ENCODE results near the gene ATP2B2. TPM values are rescaled to one million over a fixed set of nuclear protein-coding genes. Genes with fewer than 3 reads are reported as not detected.

Gene ATP2B2
- 0.15 TPM for polyA plus RNA-seq (2013, experiment 1 of 2)
- polyA plus RNA-seq (2013, experiment 2 of 2), result 0.17 TPM

GRCh38 chr3:10505050-10505790, at the start of gene ATP2B2:
ATP2B2 (minus strand) TSS chr3:10505586; CDS start chr3:10449543, 56,043 bp downstream.
- Histone ChIP-seq H3K9ac (ENCODE audit: low read depth, low read length, poor library complexity) (peak within 1 kb of the TSS; percentile 81), H3K18ac (ENCODE audit: low read length) (peak within 1 kb of the TSS; percentile 90), H4K8ac (ENCODE audit: low read depth, low read length) (peak within 1 kb of the TSS; percentile 65), H2BK15ac (ENCODE audit: low read length) (peak within 1 kb of the TSS; percentile 85), H4K91ac (ENCODE audit: low read depth, low read length, poor library complexity) (no peak within 1 kb of the TSS), H3K27me3 (ENCODE audit: control insufficient read depth in 3 of 3, insufficient read depth in 3 of 3, low read depth in 1 of 3, low read length in 3 of 3) (peaks cover 0 to 80% (median 16%) of the 10 kb centered on the region in 3 experiments), H2AFZ (ENCODE audit: low read length) (peak within 1 kb of the TSS; percentile 72), H3K4ac (ENCODE audit: low read length) (no peak within 1 kb of the TSS), H2BK5ac (ENCODE audit: low read length) (peak within 1 kb of the TSS; percentile 87), H2BK12ac (ENCODE audit: low read length) (peak within 1 kb of the TSS; percentile 90), H3K9me3 (replicated peaks in 1 of 2; ENCODE audit: control insufficient read depth in 2 of 2, insufficient read depth in 1 of 2, low read depth in 1 of 2, low read length in 2 of 2) (peaks cover 0 to 2% of the 10 kb centered on the region in 2 donors), H3K4me3 (ENCODE audit: low read length in 2 of 2) (no peak within 1 kb of the TSS), H2BK120ac (ENCODE audit: low read depth, low read length) (peak within 1 kb of the TSS; percentile 41), H3K79me1 (ENCODE audit: low read depth, low read length) (no peaks in the 10 kb centered on the region), H3K14ac (ENCODE audit: low read length) (peak within 1 kb of the TSS; percentile 84), H3K23ac (ENCODE audit: low read depth, low read length, poor library complexity) (peak within 1 kb of the TSS; percentile 65), H3K4me2 (ENCODE audit: insufficient read depth, low read length, poor library complexity, severe bottlenecking) (peak within 1 kb of the TSS; percentile 33), H2AK5ac (ENCODE audit: low read depth, low read length) (peak within 1 kb of the TSS; percentile 97), H3K4me1 (ENCODE audit: control insufficient read depth in 2 of 2, insufficient read depth in 1 of 2, low read depth in 1 of 2, low read length in 2 of 2) (peaks cover 0 to 14% of the 10 kb centered on the region in 2 donors), H3K27ac (replicated peaks; ENCODE audit: low read length) (no peak within 1 kb of the TSS), H3K36me3 (replicated peaks in 1 of 2; ENCODE audit: control insufficient read depth in 2 of 2, insufficient read depth in 2 of 2, low read length in 2 of 2) (no peaks in the 10 kb centered on the region)
- no CpG with 5 or more reads among the region's 42 CpGs for WGBS, 2 donors (ENCODE audit: extremely low coverage in 2 of 2, insufficient read length in 2 of 2, insufficient replicate concordance in 1 of 2)
- peak; percentile 24 for DNase-seq (ENCODE audit: low spot score)

- Histone ChIP-seq H2BK5ac (ENCODE audit: low read length) (peak overlapping the region; percentile 11), H4K8ac (ENCODE audit: low read depth, low read length) (no peak overlapping the region), H3K36me3 (replicated peaks in 1 of 2; ENCODE audit: control insufficient read depth in 2 of 2, insufficient read depth in 2 of 2, low read length in 2 of 2) (no peaks in the 10 kb centered on the region), H3K4me2 (ENCODE audit: insufficient read depth, low read length, poor library complexity, severe bottlenecking) (no peak overlapping the region), H2BK120ac (ENCODE audit: low read depth, low read length) (peak overlapping the region; percentile 29), H3K27ac (replicated peaks; ENCODE audit: low read length) (peak overlapping the region; percentile 87), H2BK15ac (ENCODE audit: low read length) (no peak overlapping the region), H3K14ac (ENCODE audit: low read length) (no peak overlapping the region), H3K18ac (ENCODE audit: low read length) (peak overlapping the region; percentile 82), H3K4ac (ENCODE audit: low read length) (no peak overlapping the region), H3K23ac (ENCODE audit: low read depth, low read length, poor library complexity) (no peak overlapping the region), H3K27me3 (ENCODE audit: control insufficient read depth in 3 of 3, insufficient read depth in 3 of 3, low read depth in 1 of 3, low read length in 3 of 3) (peaks cover 0 to 4% (median 0%) of the 10 kb centered on the region in 3 experiments), H3K4me1 (ENCODE audit: control insufficient read depth in 2 of 2, insufficient read depth in 1 of 2, low read depth in 1 of 2, low read length in 2 of 2) (peaks cover 12 to 31% of the 10 kb centered on the region in 2 donors), H2BK12ac (ENCODE audit: low read length) (peak overlapping the region; percentile 35), H2AFZ (ENCODE audit: low read length) (no peak overlapping the region), H3K79me1 (ENCODE audit: low read depth, low read length) (no peaks in the 10 kb centered on the region), H3K4me3 (ENCODE audit: low read length in 2 of 2) (no peak overlapping the region), H3K9me3 (replicated peaks in 1 of 2; ENCODE audit: control insufficient read depth in 2 of 2, insufficient read depth in 1 of 2, low read depth in 1 of 2, low read length in 2 of 2) (peaks cover 0 to 2% of the 10 kb centered on the region in 2 donors), H3K9ac (ENCODE audit: low read depth, low read length, poor library complexity) (no peak overlapping the region), H2AK5ac (ENCODE audit: low read depth, low read length) (peak overlapping the region; percentile 7), H4K91ac (ENCODE audit: low read depth, low read length, poor library complexity) (no peak overlapping the region)
- WGBS, 2 donors (ENCODE audit: extremely low coverage in 2 of 2, insufficient read length in 2 of 2, insufficient replicate concordance in 1 of 2), result no CpG with 5 or more reads among the region's 1 CpG
- DNase-seq (ENCODE audit: low spot score), result no peak
These were observed 49.4 kb upstream of the ATP2B2 start for GRCh38 chr3:10554746-10555145.

DNA sequence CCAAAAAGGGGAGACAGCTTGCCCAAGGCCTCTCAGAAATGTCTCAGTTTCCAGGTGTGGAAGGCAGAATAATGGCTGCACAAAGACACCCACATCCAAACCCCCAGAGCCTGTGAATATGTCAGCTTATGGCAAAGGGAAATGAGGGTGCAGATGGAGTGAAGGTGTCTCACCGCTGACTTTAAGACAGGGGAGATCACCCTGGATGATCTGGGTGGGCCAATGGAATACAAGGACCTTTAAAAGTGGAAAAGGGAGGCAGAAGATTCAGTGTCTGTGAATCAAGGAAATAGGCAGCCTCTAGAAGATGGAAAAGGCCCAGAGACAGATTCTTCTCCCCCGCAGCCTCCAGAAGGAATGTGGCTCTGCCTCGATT, 48.8 kb upstream of the ATP2B2 start:
- H3K27me3 ChIP-seq (ENCODE audit: control insufficient read depth in 3 of 3, insufficient read depth in 3 of 3, low read depth in 1 of 3, low read length in 3 of 3), result peaks cover 0 to 4% (median 0%) of the 10 kb centered on the region in 3 experiments
- DNase-seq (ENCODE audit: low spot score), result no peak
- H2AK5ac ChIP-seq (ENCODE audit: low read depth, low read length), result no peak overlapping the region
- H2BK15ac ChIP-seq (ENCODE audit: low read length), result no peak overlapping the region
- no peak overlapping the region for H4K8ac ChIP-seq (ENCODE audit: low read depth, low read length)
- H2AFZ ChIP-seq (ENCODE audit: low read length), result peak overlapping the region; percentile 32
- peaks cover 12 to 31% of the 10 kb centered on the region in 2 donors for H3K4me1 ChIP-seq (ENCODE audit: control insufficient read depth in 2 of 2, insufficient read depth in 1 of 2, low read depth in 1 of 2, low read length in 2 of 2)
- H2BK120ac ChIP-seq (ENCODE audit: low read depth, low read length), result peak overlapping the region; percentile 18
- H2BK5ac ChIP-seq (ENCODE audit: low read length), result peak overlapping the region; percentile 11
- no peak overlapping the region for H3K9ac ChIP-seq (ENCODE audit: low read depth, low read length, poor library complexity)
- no peak overlapping the region for H4K91ac ChIP-seq (ENCODE audit: low read depth, low read length, poor library complexity)
- no peak overlapping the region for H3K14ac ChIP-seq (ENCODE audit: low read length)
- H3K36me3 ChIP-seq (replicated peaks in 1 of 2; ENCODE audit: control insufficient read depth in 2 of 2, insufficient read depth in 2 of 2, low read length in 2 of 2), result no peaks in the 10 kb centered on the region
- no peak overlapping the region for H3K4ac ChIP-seq (ENCODE audit: low read length)
- H3K4me2 ChIP-seq (ENCODE audit: insufficient read depth, low read length, poor library complexity, severe bottlenecking), result no peak overlapping the region
- no peak overlapping the region for H3K23ac ChIP-seq (ENCODE audit: low read depth, low read length, poor library complexity)
- H2BK12ac ChIP-seq (ENCODE audit: low read length), result no peak overlapping the region
- H3K79me1 ChIP-seq (ENCODE audit: low read depth, low read length), result no peaks in the 10 kb centered on the region
- H3K4me3 ChIP-seq (ENCODE audit: low read length in 2 of 2), result no peak overlapping the region
- H3K9me3 ChIP-seq (replicated peaks in 1 of 2; ENCODE audit: control insufficient read depth in 2 of 2, insufficient read depth in 1 of 2, low read depth in 1 of 2, low read length in 2 of 2), result peaks cover 0 to 2% of the 10 kb centered on the region in 2 donors
- H3K18ac ChIP-seq (ENCODE audit: low read length), result no peak overlapping the region
- no CpG with 5 or more reads among the region's 3 CpGs for WGBS, 2 donors (ENCODE audit: extremely low coverage in 2 of 2, insufficient read length in 2 of 2, insufficient replicate concordance in 1 of 2)
- peak overlapping the region; percentile 87 for H3K27ac ChIP-seq (replicated peaks; ENCODE audit: low read length)

- H3K9ac ChIP-seq (ENCODE audit: low read depth, low read length, poor library complexity), result no peak overlapping the region
- no peak overlapping the region for H4K8ac ChIP-seq (ENCODE audit: low read depth, low read length)
- H3K27me3 ChIP-seq (ENCODE audit: control insufficient read depth in 3 of 3, insufficient read depth in 3 of 3, low read depth in 1 of 3, low read length in 3 of 3), result peaks cover 0 to 4% (median 0%) of the 10 kb centered on the region in 3 experiments
- no peak overlapping the region for H3K18ac ChIP-seq (ENCODE audit: low read length)
- no peak overlapping the region for H4K91ac ChIP-seq (ENCODE audit: low read depth, low read length, poor library complexity)
- peak; percentile 97 for DNase-seq (ENCODE audit: low spot score)
- no peaks in the 10 kb centered on the region for H3K36me3 ChIP-seq (replicated peaks in 1 of 2; ENCODE audit: control insufficient read depth in 2 of 2, insufficient read depth in 2 of 2, low read length in 2 of 2)
- no peak overlapping the region for H2BK12ac ChIP-seq (ENCODE audit: low read length)
- H3K23ac ChIP-seq (ENCODE audit: low read depth, low read length, poor library complexity), result no peak overlapping the region
- peak overlapping the region; percentile 32 for H2AFZ ChIP-seq (ENCODE audit: low read length)
- no peak overlapping the region for H3K4me3 ChIP-seq (ENCODE audit: low read length in 2 of 2)
- H2BK15ac ChIP-seq (ENCODE audit: low read length), result no peak overlapping the region
- H3K79me1 ChIP-seq (ENCODE audit: low read depth, low read length), result no peaks in the 10 kb centered on the region
- peaks cover 12 to 31% of the 10 kb centered on the region in 2 donors for H3K4me1 ChIP-seq (ENCODE audit: control insufficient read depth in 2 of 2, insufficient read depth in 1 of 2, low read depth in 1 of 2, low read length in 2 of 2)
- peaks cover 0 to 2% of the 10 kb centered on the region in 2 donors for H3K9me3 ChIP-seq (replicated peaks in 1 of 2; ENCODE audit: control insufficient read depth in 2 of 2, insufficient read depth in 1 of 2, low read depth in 1 of 2, low read length in 2 of 2)
- peak overlapping the region; percentile 18 for H2BK120ac ChIP-seq (ENCODE audit: low read depth, low read length)
- no peak overlapping the region for H3K14ac ChIP-seq (ENCODE audit: low read length)
- peak overlapping the region; percentile 25 for H2BK5ac ChIP-seq (ENCODE audit: low read length)
- no peak overlapping the region for H2AK5ac ChIP-seq (ENCODE audit: low read depth, low read length)
- H3K4me2 ChIP-seq (ENCODE audit: insufficient read depth, low read length, poor library complexity, severe bottlenecking), result no peak overlapping the region
- no CpG with 5 or more reads among the region's 9 CpGs for WGBS, 2 donors (ENCODE audit: extremely low coverage in 2 of 2, insufficient read length in 2 of 2, insufficient replicate concordance in 1 of 2)
- H3K27ac ChIP-seq (replicated peaks; ENCODE audit: low read length), result peak overlapping the region; percentile 87
- H3K4ac ChIP-seq (ENCODE audit: low read length), result no peak overlapping the region
These were observed 48.3 kb upstream of the ATP2B2 start for GRCh38 chr3:10553591-10554235.
